Measurements from ENCODE around the gene VSNL1.

The VSNL1 gene

DNA sequence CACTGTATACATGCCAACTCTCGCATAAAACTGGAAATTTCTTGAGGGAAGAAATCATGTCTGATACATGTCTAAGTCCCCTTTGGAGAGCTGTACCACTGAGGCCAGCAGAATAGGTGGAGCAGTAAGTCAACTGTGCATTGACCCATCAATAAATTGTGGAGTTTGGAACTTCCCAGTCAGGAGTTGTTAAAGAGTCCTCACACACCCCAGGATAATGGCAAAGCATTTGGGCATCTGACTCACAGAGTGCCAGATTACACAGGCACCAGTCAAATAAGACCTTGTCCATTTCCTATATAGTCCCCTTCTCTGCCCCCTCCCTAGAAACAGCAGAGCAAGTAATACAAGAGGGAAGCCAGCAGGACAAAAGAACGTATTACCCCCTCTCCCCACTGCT, 10.4 kb downstream of the VSNL1 start (continued):
- TF ChIP-seq, protein P1, sequence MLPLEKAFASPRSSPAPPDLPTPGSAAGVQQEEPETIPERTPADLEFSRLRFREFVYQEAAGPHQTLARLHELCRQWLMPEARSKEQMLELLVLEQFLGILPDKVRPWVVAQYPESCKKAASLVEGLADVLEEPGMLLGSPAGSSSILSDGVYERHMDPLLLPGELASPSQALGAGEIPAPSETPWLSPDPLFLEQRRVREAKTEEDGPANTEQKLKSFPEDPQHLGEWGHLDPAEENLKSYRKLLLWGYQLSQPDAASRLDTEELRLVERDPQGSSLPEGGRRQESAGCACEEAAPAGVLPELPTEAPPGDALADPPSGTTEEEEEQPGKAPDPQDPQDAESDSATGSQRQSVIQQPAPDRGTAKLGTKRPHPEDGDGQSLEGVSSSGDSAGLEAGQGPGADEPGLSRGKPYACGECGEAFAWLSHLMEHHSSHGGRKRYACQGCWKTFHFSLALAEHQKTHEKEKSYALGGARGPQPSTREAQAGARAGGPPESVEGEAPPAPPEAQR (tag by site-specific recombination; IDR thresholded peaks at IDR 0.05): no peak
- TF ChIP-seq ZNF391 (tag by site-specific recombination; IDR thresholded peaks at IDR 0.05; ENCODE audit: borderline replicate concordance, low read depth) (no peak), ZIC2 (tag by site-specific recombination; IDR thresholded peaks at IDR 0.05) (no peak)

DNA sequence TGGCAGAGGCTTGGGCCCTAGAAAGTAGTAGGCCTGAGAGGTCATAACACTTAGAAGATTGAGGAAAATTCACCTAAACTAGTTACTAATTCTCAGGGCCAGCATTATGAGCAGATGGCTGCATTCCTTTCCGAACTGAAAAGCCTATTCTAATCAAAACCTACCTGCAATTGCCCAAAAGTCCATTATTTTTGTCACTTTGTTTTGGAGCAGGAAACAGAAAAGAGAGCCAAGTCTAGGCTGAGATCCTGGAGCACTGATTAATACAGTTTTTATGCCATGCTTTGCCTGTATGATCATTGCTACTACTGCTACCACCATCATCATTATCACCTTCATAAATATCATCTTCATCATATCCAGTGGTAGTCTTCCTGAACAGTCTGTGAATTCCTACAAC, 14.7 kb downstream of the VSNL1 start:
- TF ChIP-seq ZNF560 (tag by site-specific recombination; IDR thresholded peaks at IDR 0.05; ENCODE audit: borderline replicate concordance) (no peak), ZNF629 (tag by site-specific recombination; IDR thresholded peaks at IDR 0.05) (no peak), ZNF626 (tag by site-specific recombination; IDR thresholded peaks at IDR 0.05) (no peak), ZNF792 (tag by site-specific recombination; IDR thresholded peaks at IDR 0.05) (no peak), BCL11B (tag by site-specific recombination; IDR thresholded peaks at IDR 0.05; ENCODE audit: low read depth) (no peak), ZNF791 (tag by site-specific recombination; IDR thresholded peaks at IDR 0.05) (no peak), GFI1B (tag by site-specific recombination; IDR thresholded peaks at IDR 0.05) (no peak), ZFHX2 (tag by site-specific recombination; conservative IDR thresholded peaks at IDR 0.05) (no peak), ZNF211 (tag by site-specific recombination; IDR thresholded peaks at IDR 0.05; ENCODE audit: low read depth) (no peak), ZNF169 (tag by site-specific recombination; IDR thresholded peaks at IDR 0.05) (no peak)
- TF ChIP-seq, protein P2, sequence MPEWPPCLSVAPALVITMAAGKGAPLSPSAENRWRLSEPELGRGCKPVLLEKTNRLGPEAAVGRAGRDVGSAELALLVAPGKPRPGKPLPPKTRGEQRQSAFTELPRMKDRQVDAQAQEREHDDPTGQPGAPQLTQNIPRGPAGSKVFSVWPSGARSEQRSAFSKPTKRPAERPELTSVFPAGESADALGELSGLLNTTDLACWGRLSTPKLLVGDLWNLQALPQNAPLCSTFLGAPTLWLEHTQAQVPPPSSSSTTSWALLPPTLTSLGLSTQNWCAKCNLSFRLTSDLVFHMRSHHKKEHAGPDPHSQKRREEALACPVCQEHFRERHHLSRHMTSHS (tag by site-specific recombination; IDR thresholded peaks at IDR 0.05): no peak
- TF ChIP-seq, protein P3, sequence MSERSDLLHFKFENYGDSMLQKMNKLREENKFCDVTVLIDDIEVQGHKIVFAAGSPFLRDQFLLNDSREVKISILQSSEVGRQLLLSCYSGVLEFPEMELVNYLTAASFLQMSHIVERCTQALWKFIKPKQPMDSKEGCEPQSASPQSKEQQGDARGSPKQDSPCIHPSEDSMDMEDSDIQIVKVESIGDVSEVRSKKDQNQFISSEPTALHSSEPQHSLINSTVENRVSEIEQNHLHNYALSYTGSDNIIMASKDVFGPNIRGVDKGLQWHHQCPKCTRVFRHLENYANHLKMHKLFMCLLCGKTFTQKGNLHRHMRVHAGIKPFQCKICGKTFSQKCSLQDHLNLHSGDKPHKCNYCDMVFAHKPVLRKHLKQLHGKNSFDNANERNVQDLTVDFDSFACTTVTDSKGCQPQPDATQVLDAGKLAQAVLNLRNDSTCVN (tag by site-specific recombination; optimal IDR thresholded peaks at IDR 0.05): no peak
- TF ChIP-seq, protein P4, sequence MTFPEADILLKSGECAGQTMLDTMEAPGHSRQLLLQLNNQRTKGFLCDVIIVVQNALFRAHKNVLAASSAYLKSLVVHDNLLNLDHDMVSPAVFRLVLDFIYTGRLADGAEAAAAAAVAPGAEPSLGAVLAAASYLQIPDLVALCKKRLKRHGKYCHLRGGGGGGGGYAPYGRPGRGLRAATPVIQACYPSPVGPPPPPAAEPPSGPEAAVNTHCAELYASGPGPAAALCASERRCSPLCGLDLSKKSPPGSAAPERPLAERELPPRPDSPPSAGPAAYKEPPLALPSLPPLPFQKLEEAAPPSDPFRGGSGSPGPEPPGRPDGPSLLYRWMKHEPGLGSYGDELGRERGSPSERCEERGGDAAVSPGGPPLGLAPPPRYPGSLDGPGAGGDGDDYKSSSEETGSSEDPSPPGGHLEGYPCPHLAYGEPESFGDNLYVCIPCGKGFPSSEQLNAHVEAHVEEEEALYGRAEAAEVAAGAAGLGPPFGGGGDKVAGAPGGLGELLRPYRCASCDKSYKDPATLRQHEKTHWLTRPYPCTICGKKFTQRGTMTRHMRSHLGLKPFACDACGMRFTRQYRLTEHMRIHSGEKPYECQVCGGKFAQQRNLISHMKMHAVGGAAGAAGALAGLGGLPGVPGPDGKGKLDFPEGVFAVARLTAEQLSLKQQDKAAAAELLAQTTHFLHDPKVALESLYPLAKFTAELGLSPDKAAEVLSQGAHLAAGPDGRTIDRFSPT (tag by site-specific recombination; IDR thresholded peaks at IDR 0.05): no peak
- TF ChIP-seq, protein P5, sequence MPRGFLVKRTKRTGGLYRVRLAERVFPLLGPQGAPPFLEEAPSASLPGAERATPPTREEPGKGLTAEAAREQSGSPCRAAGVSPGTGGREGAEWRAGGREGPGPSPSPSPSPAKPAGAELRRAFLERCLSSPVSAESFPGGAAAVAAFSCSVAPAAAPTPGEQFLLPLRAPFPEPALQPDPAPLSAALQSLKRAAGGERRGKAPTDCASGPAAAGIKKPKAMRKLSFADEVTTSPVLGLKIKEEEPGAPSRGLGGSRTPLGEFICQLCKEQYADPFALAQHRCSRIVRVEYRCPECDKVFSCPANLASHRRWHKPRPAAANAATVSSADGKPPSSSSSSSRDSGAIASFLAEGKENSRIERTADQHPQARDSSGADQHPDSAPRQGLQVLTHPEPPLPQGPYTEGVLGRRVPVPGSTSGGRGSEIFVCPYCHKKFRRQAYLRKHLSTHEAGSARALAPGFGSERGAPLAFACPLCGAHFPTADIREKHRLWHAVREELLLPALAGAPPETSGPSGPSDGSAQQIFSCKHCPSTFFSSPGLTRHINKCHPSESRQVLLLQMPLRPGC (tag by site-specific recombination; IDR thresholded peaks at IDR 0.05): no peak
- no peaks in the 10 kb centered on the region for H3K4me1 ChIP-seq (ENCODE audit: control insufficient read depth, insufficient read depth, low read length)
- no peak overlapping the region for H3K27ac ChIP-seq (ENCODE audit: extremely low read depth, low read depth, low read length)
- POLR2A ChIA-PET: no interaction called here
- no peak overlapping the region for H3K4me3 ChIP-seq (ENCODE audit: low read depth, low read length)
- H3K9me3 ChIP-seq (ENCODE audit: control insufficient read depth, insufficient read depth, low read depth, low read length): no peaks in the 10 kb centered on the region
- CTCF ChIA-PET: no interaction called here
- no peaks in the 10 kb centered on the region for H3K36me3 ChIP-seq (ENCODE audit: control insufficient read depth in 2 of 2, insufficient read depth in 1 of 2, low read length in 2 of 2)

DNA sequence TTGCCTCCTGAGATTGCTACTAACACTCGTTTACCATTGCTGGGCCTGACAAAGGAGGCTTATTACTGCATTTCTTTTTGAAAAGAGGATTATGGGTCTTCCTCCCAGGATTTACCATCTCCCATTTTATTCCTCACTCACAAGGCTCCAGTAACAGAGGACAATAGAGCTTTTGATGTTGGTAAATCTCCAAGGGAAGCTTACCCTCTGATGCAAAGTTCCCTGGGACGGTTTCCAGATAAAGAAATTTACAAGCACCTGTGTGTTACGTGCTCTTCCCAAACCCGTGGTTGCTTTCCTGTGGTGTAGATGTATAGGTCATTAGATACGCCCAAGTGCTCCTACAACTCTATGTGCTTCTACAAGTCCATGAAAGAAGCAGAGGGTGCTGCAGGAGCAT, 17.1 kb downstream of the VSNL1 start:
- Histone ChIP-seq H3K4me1 (ENCODE audit: control insufficient read depth, insufficient read depth, low read length) (no peaks in the 10 kb centered on the region), H3K36me3 (ENCODE audit: control insufficient read depth in 2 of 2, insufficient read depth in 1 of 2, low read length in 2 of 2) (no peaks in the 10 kb centered on the region), H3K27ac (ENCODE audit: extremely low read depth, low read depth, low read length) (no peak overlapping the region), H3K4me3 (ENCODE audit: low read depth, low read length) (no peak overlapping the region), H3K9me3 (ENCODE audit: control insufficient read depth, insufficient read depth, low read depth, low read length) (no peaks in the 10 kb centered on the region)
- POLR2A ChIA-PET: interaction anchor here (0.5 kb wide), 1 partner anchor 19 kb away, joined by 3 read pairs; no protein-coding TSS in a partner anchor
- CTCF ChIA-PET: no interaction called here
- TF ChIP-seq FEZF1 (tag by site-specific recombination; IDR thresholded peaks at IDR 0.05): no peak
- TF ChIP-seq ZXDB (tag by site-specific recombination; IDR thresholded peaks at IDR 0.05): no peak
- TF ChIP-seq, protein P6, sequence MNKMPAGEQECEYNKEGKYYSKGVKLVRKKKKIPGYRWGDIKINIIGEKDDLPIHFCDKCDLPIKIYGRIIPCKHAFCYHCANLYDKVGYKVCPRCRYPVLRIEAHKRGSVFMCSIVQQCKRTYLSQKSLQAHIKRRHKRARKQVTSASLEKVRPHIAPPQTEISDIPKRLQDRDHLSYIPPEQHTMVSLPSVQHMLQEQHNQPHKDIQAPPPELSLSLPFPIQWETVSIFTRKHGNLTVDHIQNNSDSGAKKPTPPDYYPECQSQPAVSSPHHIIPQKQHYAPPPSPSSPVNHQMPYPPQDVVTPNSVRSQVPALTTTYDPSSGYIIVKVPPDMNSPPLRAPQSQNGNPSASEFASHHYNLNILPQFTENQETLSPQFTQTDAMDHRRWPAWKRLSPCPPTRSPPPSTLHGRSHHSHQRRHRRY (tag by site-specific recombination; IDR thresholded peaks at IDR 0.05): no peak
- TF ChIP-seq ZIC2 (tag by site-specific recombination; IDR thresholded peaks at IDR 0.05): no peak
- no peak for TF ChIP-seq ZNF530 (tag by site-specific recombination; IDR thresholded peaks at IDR 0.05; ENCODE audit: low read depth)
- no peak for TF ChIP-seq SP7 (tag by site-specific recombination; IDR thresholded peaks at IDR 0.05)
- no peak for TF ChIP-seq ZNF121 (tag by site-specific recombination; IDR thresholded peaks at IDR 0.05)
- no peak for TF ChIP-seq ZNF184 (tag by site-specific recombination; IDR thresholded peaks at IDR 0.05)
- TF ChIP-seq ZNF335 (tag by site-specific recombination; conservative IDR thresholded peaks at IDR 0.05): no peak
- no peak for TF ChIP-seq OSR2 (tag by site-specific recombination; IDR thresholded peaks at IDR 0.05)
- no peak for TF ChIP-seq ZNF555 (tag by site-specific recombination; conservative IDR thresholded peaks at IDR 0.05)

Data from HEK293 (cell line).